GM18873 (cell line): Measurements from ENCODE around the gene SP3.

Experiments used
- ATAC-seq: cut with Tn5 transposase; IDR thresholded peaks from one replicate; pipeline ENCODE4 v1.9.1; 2021; ENCODE audit warnings: mild to moderate bottlenecking, moderate library complexity, moderate number of reproducible peaks; ENCODE audit not compliant: unreplicated experiment, low FRiP score

SP3 gene

GRCh38 chr2:173948842-173949241 is 16.3 kb downstream of the SP3 start:
- no peak for ATAC-seq

GRCh38 chr2:173948198-173948597 is 17.0 kb downstream of the SP3 start:
- no peak for ATAC-seq

GRCh38 chr2:173947131-173947530 is 18.0 kb downstream of the SP3 start:
- no peak for ATAC-seq

GRCh38 chr2:173943738-173944137 is 21.4 kb downstream of the SP3 start:
- no peak for ATAC-seq

- no peak for ATAC-seq
Measured at GRCh38 chr2:173942861-173943523, 22.2 kb downstream of the SP3 start.

- no peak for ATAC-seq
Measured at GRCh38 chr2:173941567-173941966, 23.6 kb downstream of the SP3 start.

GRCh38 chr2:173940208-173941020 is 24.8 kb downstream of the SP3 start:
- ATAC-seq: no peak

GRCh38 chr2:173938700-173939384 is 26.3 kb downstream of the SP3 start:
- no peak for ATAC-seq

- ATAC-seq: no peak
Measured at GRCh38 chr2:173935305-173935704, 29.9 kb downstream of the SP3 start.

GRCh38 chr2:173934895-173935294 is 30.3 kb downstream of the SP3 start:
- no peak for ATAC-seq

- ATAC-seq: no peak
Measured at GRCh38 chr2:173931751-173932150, 33.4 kb downstream of the SP3 start.

- no peak for ATAC-seq
Measured at GRCh38 chr2:173929441-173929840, 35.7 kb downstream of the SP3 start.

GRCh38 chr2:173926875-173927274 is 38.3 kb downstream of the SP3 start:
- no peak for ATAC-seq

GRCh38 chr2:173924285-173924684 is 40.9 kb downstream of the SP3 start:
- ATAC-seq: no peak

GRCh38 chr2:173922760-173923159 is 42.4 kb downstream of the SP3 start:
- no peak for ATAC-seq

- ATAC-seq: no peak
Measured at GRCh38 chr2:173922068-173922467, 43.1 kb downstream of the SP3 start.

- ATAC-seq: no peak
Measured at GRCh38 chr2:173914055-173914927, 50.9 kb downstream of the SP3 start.

- ATAC-seq: no peak
Measured at GRCh38 chr2:173909846-173910245, 55.3 kb downstream of the SP3 start.

- ATAC-seq: no peak
Measured at GRCh38 chr2:173906626-173907025, 58.5 kb downstream of the SP3 start.

GRCh38 chr2:173903601-173904394 is 61.4 kb downstream of the SP3 start:
- no peak for ATAC-seq
